ENCODE results near the gene IL4R.
"Not testable (repeated sequence)": the region's sequence is repeated elsewhere in the genome, so short reads cannot be mapped to it uniquely, and the experiment has no call there.

Gene IL4R

GRCh38 chr16:27404163-27404823 is 90.5 kb downstream of the IL4R start:
- DNase-seq (ENCODE audit: low read depth), result no peak

GRCh38 chr16:27405546-27406451 is 92.0 kb downstream of the IL4R start:
- no peak for DNase-seq (ENCODE audit: low read depth)

DNA sequence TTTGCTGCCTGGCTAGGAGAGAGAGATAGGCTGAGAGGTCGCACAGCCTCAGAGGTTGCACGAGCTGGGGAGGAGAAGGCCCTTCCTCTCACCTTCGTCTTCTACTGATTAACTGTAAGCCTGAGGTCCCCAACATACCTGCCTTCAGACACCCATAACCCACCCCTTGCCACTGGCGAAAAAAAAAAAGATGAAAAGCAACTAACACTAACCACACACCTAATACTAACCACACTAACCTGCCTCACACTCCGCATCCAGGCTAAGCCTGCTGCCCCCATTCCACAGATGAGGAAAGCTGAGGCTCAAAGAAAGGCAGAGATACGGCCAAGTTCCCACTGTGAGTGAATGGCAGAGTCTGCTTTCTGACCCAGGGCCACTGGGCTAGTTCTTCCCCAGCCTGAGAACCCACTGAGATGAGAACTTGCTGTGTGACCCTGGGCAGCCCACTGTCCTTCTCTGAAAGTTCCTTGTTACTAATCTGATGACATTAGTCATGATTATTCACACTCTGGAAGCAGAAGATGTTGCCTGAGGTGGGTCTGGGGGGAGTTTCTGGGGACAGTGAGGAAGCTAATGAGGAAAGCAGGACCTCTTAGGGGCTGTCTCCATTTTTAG is 92.8 kb downstream of the IL4R start:
- DNase-seq (ENCODE audit: low read depth), result no peak

DNA sequence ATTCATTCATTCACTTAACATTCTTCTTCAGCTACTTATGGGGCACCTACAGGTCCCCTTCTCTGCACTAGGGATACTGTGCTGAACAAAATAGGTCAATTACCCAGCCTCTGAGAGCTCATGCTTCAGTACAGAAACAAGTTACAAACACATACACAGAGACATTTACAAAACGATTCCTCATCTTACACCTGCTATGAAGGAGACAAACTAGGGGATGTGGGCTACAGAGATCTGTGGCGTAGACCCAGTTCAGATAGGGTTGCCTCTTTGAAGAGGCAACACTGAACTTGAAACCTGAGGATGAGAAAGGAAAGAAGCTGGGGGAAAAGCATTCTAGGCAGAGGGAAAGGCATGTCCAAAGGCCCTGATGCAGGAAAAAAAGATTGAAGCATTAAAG is 93.4 kb downstream of the IL4R start:
- DNase-seq (ENCODE audit: low read depth), result no peak

DNA sequence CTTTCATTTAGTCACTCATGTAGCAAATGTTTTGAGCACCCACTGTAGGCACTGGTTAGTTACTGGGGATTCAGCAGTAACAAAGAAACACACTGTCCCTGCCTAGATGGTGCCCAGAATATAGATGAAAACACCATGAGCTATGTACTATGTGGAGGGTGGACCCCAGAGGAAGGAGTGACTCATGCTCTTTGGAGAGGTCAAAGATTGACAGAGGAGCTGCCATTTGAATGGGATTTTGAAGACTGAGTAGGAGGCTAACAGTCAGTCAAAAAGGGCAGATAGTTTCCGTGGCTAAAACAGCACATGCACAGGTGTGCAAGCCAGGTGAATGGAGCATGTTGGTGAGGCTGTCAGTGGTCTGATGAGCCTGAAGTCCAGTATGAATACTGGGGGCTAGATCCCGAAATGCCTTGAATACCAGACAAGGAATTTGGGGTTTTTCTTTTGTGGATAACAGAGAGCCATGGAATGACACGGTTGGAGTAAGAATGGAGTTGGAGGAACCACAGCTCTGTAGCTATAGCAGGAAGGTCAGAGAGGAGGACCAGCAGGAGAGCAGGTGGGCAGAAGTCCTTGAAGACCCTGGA is 94.3 kb downstream of the IL4R start:
- DNase-seq (ENCODE audit: low read depth), result peak; percentile 62

- DNase-seq (ENCODE audit: low read depth), result no peak
Observed at GRCh38 chr16:27408602-27409031, 94.8 kb downstream of the IL4R start.

GRCh38 chr16:27409958-27410357 is 96.2 kb downstream of the IL4R start:
- not testable (repeated sequence) for DNase-seq (ENCODE audit: low read depth)

GRCh38 chr16:27410761-27411160 is 97.0 kb downstream of the IL4R start:
- no peak for DNase-seq (ENCODE audit: low read depth)

GRCh38 chr16:27413956-27414355 is 100.2 kb downstream of the IL4R start:
- no peak for DNase-seq (ENCODE audit: low read depth)

Data from EH (cell line).